ENCODE data around the gene TXNDC11.

The TXNDC11 gene

GRCh38 chr16:11755022-11755760 lies 12.5 kb upstream of the TXNDC11 start:
- no peak for DNase-seq (ENCODE audit: low read depth in 2 of 2)

DNA sequence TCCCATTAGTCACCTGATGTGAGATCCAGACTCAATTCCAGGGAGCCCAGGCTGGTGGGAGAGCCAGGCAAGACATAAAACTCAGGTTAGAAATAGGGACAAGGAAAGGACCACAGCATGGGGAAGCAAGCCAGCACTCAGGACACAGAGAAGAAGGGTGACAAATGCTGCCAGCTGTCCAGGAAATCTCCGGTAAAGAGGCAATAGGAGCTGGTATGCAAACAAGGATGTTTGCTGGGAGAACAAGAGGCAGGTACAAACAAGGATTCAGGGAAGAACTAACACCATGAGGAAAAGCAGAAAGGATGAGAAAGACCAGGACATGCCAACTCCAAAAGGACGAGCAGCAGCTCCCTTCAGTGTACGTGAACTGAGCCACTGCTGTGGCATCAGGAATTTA lies 10.2 kb upstream of the TXNDC11 start:
- DNase-seq (ENCODE audit: low read depth in 2 of 2) = no peak

GRCh38 chr16:11750056-11750455 lies 7.4 kb upstream of the TXNDC11 start:
- DNase-seq (ENCODE audit: low read depth in 2 of 2) = no peak

DNA sequence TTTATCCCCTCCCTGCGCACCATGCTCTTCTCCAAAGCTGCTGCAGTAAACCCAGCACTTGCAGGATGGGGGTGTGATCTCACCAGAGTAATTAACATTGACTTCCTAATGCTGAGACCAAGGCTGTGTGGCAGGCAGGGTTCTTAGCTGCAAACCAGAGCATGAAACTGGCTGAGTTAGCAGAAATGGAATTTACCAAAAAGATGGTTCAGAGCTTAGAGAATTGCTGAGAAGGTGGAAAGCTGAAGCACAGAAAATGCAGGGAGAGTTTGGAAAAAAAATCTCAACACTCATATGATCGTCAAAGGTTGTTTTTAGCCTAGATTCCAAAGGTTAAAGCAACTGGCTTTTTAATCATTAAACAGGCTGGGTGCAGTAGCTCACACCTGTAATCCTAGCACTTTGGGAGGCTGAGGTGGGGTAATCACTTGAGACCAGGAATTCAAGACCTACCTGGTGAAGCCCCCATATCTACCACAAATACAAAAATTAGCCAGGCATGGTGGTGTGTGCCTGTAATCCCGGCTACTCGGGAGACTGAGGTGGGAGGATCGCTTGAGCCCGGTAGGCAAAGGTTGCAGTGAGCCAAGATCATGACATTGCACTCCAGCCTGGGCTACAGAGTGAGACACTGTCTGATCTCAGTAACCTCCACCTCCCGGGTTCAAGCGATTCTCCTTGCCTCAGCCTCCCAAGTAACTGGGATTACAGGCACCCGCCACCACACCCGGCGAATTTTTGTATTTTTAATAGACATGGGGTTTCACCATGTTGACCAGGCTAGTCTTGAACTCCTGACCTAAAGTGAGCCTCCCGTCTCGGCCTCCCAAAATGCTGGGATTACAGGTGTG lies 6.0 kb upstream of the TXNDC11 start:
- no peak for DNase-seq (ENCODE audit: low read depth in 2 of 2)

DNA sequence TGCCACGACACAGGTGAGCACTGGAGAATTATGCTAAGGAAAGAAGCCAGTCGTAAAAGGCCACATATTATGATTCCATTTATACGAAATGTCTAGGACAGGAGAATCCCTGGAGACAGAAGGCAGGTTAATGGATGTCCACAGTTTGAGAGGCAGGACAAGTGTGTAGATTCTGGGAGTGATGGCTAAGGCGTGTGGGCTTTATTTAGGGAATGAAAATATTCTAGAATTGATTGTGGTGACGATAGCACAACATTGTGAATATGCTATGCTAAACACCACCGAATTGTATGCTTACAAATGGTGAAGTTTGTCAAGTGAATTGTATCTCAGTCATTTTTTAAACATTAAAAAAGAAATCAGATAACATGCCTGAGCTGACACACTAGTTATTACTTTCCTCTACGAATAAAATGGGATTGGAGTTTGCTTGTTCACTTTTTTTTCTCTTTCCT lies 5.3 kb upstream of the TXNDC11 start:
- DNase-seq (ENCODE audit: low read depth in 2 of 2) = no peak

GRCh38 chr16:11744075-11744470 lies 1.4 kb upstream of the TXNDC11 start:
- no peak for DNase-seq (ENCODE audit: low read depth in 2 of 2)

- DNase-seq (ENCODE audit: low read depth in 2 of 2) = no peak
Measured at GRCh38 chr16:11743308-11744074, 834 bp upstream of the TXNDC11 start.

DNA sequence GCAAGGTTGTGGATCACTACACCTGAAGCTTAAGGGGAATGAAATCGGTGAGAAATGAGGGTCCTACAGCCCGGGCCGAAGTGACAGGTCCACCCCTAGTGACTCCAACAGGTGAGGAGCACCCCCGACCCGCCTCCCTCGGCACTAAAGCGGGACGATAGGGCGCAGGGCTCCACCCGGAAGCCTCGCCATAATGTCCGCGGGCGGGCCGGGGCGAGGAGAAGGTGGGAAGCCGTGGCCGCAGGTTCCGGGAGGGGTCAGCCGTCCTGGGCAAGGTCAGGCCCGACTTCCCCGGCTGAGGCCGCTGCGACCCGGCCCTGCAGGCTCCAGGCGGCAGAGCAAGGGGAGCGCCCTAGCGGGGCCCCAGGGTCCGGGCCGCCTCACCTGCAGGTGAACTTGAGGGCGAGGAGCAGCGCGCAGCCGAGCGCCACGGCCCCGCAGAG lies 543 bp downstream of the TXNDC11 start:
- no peak for DNase-seq (ENCODE audit: low read depth in 2 of 2)

- no peak for DNase-seq (ENCODE audit: low read depth in 2 of 2)
Measured at GRCh38 chr16:11740567-11740966, 2.1 kb downstream of the TXNDC11 start.

GRCh38 chr16:11738742-11739544 lies 3.7 kb downstream of the TXNDC11 start:
- DNase-seq (ENCODE audit: low read depth in 2 of 2) = no peak

DNA sequence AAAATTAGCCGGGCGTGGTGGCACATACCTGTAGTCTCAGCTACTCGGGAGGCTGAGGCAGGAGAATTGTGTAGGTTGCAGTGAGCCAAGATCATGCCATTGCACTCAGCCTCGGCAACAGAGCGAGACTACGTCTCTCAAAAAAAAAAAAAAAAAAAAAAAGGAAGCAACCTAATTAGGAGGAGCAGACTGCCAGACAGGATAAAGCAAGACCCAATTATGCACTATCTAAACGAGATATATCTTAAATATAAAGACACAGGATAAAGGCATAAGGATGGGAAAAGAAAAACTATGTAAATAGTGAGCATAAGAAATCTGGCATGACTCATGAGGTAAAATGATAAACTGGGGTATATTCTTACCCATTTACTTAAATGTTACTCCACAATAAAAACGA lies 4.9 kb downstream of the TXNDC11 start:
- DNase-seq (ENCODE audit: low read depth in 2 of 2) = no peak

GRCh38 chr16:11736903-11737302 lies 5.8 kb downstream of the TXNDC11 start:
- no peak for DNase-seq (ENCODE audit: low read depth in 2 of 2)

GRCh38 chr16:11735787-11736186 lies 6.9 kb downstream of the TXNDC11 start:
- no peak for DNase-seq (ENCODE audit: low read depth in 2 of 2)

DNA sequence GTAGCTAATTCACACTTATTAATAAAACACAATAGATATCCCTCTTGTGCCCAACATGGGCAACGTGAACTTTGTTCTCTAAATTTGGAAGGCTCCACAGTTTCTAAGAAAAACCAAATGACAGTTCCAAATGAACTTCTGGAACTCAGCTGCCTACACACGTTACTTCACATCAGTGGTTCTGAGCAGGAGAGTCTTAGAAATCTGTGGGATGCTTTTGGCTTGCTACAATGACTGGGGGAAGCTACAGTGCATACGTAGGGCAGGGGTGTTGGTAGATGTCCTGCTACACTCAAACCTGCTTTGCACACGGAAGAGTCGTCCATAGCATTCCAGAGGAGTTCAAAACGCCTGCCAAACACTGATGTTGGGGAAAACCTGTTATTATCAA lies 8.0 kb downstream of the TXNDC11 start:
- DNase-seq (ENCODE audit: low read depth in 2 of 2) = no peak

DNA sequence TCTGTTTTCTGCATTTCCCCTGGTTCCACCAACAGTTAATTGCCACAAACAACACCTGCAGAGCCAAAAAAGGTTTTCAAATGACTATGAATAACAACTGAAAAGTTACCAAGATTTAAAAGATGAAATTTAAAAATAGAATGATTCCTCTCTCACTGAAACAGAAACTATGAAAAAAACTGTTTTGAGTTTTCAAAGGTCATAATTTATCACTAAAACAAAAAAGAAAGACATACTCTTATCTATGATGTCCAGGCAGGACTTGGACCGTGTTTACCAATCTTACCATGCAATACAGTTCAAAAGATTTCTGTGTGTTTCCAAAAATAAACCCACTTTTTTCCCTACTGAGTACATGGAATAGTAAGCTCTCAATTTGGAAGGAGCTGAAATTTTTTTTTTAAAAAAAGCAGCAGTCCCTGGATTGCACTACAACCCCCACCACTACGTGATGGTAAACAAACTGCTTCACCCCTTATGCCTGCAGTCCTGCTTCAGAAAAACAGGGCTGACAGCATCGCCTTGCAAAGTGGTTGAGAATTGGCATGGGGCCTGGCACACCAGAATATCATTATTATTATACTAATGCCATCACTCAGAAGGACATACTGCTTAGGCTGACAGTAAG lies 8.5 kb downstream of the TXNDC11 start:
- no peak for DNase-seq (ENCODE audit: low read depth in 2 of 2)

- DNase-seq (ENCODE audit: low read depth in 2 of 2) = no peak
Measured at GRCh38 chr16:11731222-11731621, 11.4 kb downstream of the TXNDC11 start.

DNA sequence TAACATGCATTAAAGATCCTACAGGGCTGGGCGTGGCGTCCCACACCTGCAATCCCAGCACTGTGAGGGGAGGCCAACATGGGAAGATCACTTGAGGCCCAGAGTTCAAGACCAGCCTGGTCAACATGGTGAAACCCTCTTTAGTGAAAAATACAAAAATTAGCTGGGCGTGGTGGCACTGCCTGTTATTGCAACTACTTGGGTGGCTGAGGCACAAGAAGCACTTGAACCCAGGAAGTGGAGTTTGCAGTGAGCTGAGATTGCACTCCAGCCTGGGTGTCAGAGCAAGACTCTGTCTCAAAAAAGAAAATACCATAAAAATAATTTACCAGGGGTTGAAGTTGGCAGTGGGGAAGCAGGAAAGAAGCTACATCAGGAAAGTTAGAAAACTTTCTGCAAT lies 12.9 kb downstream of the TXNDC11 start:
- no peak for DNase-seq (ENCODE audit: low read depth in 2 of 2)

DNA sequence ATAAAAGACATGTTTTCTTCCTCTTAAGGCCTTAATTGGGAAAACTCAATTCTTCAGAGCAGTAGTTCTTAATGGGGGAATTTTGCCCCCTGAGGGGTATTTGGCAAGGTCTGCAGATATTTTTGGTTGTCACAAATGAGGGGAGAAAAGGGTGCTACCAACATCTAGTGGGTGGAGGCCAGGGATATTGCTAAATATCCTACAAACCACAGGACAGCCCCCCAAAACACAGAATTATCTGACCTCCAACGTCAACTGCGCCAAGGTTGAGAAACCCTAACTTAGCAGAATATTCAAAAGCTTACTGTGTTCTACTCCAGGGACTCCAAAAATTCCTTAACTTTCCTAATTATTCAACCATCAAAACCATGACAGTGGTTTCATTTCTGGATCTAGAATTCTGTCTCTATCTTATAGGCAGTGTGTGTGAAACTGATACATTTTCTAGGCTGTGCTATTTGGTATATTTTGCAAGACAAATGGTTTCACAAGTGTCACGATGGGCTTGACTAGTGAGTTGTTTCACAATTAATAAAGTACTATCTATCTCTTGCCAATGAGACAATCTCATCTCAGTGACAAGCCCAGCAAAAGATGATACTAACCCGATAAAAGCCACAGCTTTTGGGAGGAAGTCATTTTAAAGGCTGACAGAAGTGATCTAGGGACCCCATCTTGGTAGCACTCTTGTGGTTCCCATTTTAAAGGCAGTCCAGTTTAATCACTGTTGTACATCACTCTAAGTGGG lies 14.7 kb downstream of the TXNDC11 start:
- DNase-seq (ENCODE audit: low read depth in 2 of 2) = no peak

DNA sequence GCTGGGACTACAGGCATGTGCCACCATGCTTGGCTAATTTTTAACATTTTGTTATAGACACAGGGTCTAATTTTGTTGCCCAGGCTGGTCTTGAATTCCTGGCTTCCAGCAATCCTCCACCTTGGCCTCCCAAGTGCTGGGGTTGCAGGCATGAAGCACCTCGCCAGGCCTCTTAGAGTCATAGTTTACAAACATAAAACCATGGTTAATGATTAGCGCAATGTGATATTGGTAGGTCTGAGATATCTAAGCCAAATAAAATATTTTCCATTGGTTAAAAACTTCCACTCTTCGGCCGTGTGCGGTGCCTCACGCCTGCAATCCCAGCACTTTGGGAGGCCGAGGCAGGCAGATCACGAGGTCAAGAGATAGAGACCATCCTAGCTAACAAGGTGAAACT lies 16.6 kb downstream of the TXNDC11 start:
- DNase-seq (ENCODE audit: low read depth in 2 of 2) = no peak

- DNase-seq (ENCODE audit: low read depth in 2 of 2) = no peak
Measured at GRCh38 chr16:11725457-11725856, 17.2 kb downstream of the TXNDC11 start.
